Upper lobe of left lung (tissue), 6 donors: ENCODE data around the gene MRPL4. TPM values are rescaled to one million over a fixed set of nuclear protein-coding genes. Genes with fewer than 3 reads are reported as not detected.
"Not testable (repeated sequence)": the region's sequence is repeated elsewhere in the genome, so short reads cannot be mapped to it uniquely, and the experiment has no call there.

ENCODE experiments used
- ATAC-seq, 2 donors: fragments of 200-7000 bp; cut with Tn5 transposase; one replicate each; pipeline ENCODE4 v1.9.1; 2022; ENCODE audit warnings: mild to moderate bottlenecking in 2 of 2, moderate library complexity in 2 of 2; ENCODE audit not compliant: low FRiP score in 2 of 2
- DNase-seq, 2 donors: peaks; one replicate each; pipeline ENCODE4 v3.0.0-alpha.2; 2019 to 2020
- H3K27ac ChIP-seq, 4 donors: fragments of 200-600 bp; sonication (generic); one replicate each; pipeline ENCODE4 v1.5.1; 2016 to 2019
- H3K27me3 ChIP-seq, 4 donors: fragments of 200-600 bp; sonication (generic); one replicate each; pipeline ENCODE4 v1.5.1; 2017 to 2019
- H3K36me3 ChIP-seq, 4 donors: fragments of 200-600 bp; sonication (generic); one replicate each; pipeline ENCODE4 v1.5.1; 2016 to 2019
- H3K4me1 ChIP-seq, 4 donors: fragments of 200-600 bp; sonication (generic); one replicate each; pipeline ENCODE4 v1.5.1; 2018 to 2019
- H3K4me3 ChIP-seq, 4 donors: fragments of 200-600 bp; sonication (generic); one replicate each; pipeline ENCODE4 v1.5.1; 2017 to 2019; ENCODE audit warnings: mild to moderate bottlenecking in 2 of 4, moderate library complexity in 1 of 4
- H3K9me3 ChIP-seq, 4 donors: fragments of 200-600 bp; sonication (generic); one replicate each; pipeline ENCODE4 v1.5.1; 2018 to 2019
- CTCF ChIP-seq, 6 experiments: fragments of 450-650 bp in 4 of 6; fragments of 200-600 bp in 2 of 6; sonication (generic) in 2 of 6; IDR thresholded peaks; one replicate each; pipeline ENCODE4 v1.5.1; 2016 to 2019; ENCODE audit warnings: antibody characterized with exemption in 6 of 6
- EP300 ChIP-seq, 4 donors: sonication (generic); formaldehyde crosslinking; IDR thresholded peaks; one replicate each; pipeline ENCODE4 v1.5.1; 2017; ENCODE audit warnings: antibody characterized with exemption in 4 of 4, control low read depth in 2 of 4
- POLR2A ChIP-seq, 4 donors: fragments of 450-650 bp; IDR thresholded peaks; one replicate each; pipeline ENCODE4 v1.5.1; 2016 to 2017; ENCODE audit warnings: antibody characterized with exemption in 4 of 4, mild to moderate bottlenecking in 2 of 4
- POLR2AphosphoS5 ChIP-seq, 2 donors: sonication (generic); formaldehyde crosslinking; IDR thresholded peaks; one replicate each; pipeline ENCODE4 v1.5.1; 2017; ENCODE audit warnings: antibody characterized with exemption in 2 of 2
- WGBS, 2 donors: methylation state at CpG; one replicate each; pipeline ENCODE4 v1.1.5; 2017 to 2018; 5-methylcytosine and 5-hydroxymethylcytosine counted together
- total RNA-seq, 6 donors: library from RNA; depleted of rRNA in 4 of 6; stranded (reverse); fragments of >200 nt in 4 of 6; gene quantifications; one replicate each; pipeline versions ENCODE4 v1.1.0 to v1.2.1, GENCODE V29; 2016 to 2021
- donor health status: DM: no; HTN: no; CAD: no; lungs with moderate emphysema.
- donor health status: DM: no; HTN: yes; CAD: no; lungs with severe emphysema.

Gene MRPL4
- total RNA-seq, 6 donors from 2014 or later = 23.0 to 70.8 (median 45.0) TPM

GRCh38 chr19:10230861-10231611 is 21.0 kb upstream of the MRPL4 start, which contains the start of gene S1PR2:
S1PR2 (minus strand) TSS chr19:10231331; CDS start chr19:10224905, 6,426 bp downstream.
- no peaks in the 10 kb centered on the region for H3K27me3 ChIP-seq
- peaks cover 25 to 67% (median 32%) of the 10 kb centered on the region in 4 donors for H3K4me1 ChIP-seq
- ATAC-seq (peak; percentile 71 to 83), DNase-seq (peak; percentile 72 to 95)
- H3K4me3 ChIP-seq = peak within 1 kb of the TSS; percentile 69 to 99 (median 95)
- peak within 1 kb of the TSS; percentile 92 to 95 (median 93) for H3K27ac ChIP-seq
- WGBS, 2 donors = 0% methylated on average over 18 of the region's 73 CpGs; no CpG with 5 or more reads in 1 of the 2 donors
- TF ChIP-seq EP300 (IDR thresholded peaks at IDR 0.05) = no peak
- peak in 3 of 4 donors; percentile 42 to 70 (median 48) for TF ChIP-seq POLR2A (IDR thresholded peaks at IDR 0.05)
- peak; percentile 57 for TF ChIP-seq POLR2AphosphoS5 (IDR thresholded peaks at IDR 0.05)
- no peaks in the 10 kb centered on the region for H3K9me3 ChIP-seq
- H3K36me3 ChIP-seq = no peaks in the 10 kb centered on the region

- peak overlapping the region; percentile 92 to 95 (median 93) for H3K27ac ChIP-seq
- DNase-seq (no peak), ATAC-seq (no peak)
- H3K4me1 ChIP-seq = peaks cover 32 to 73% (median 37%) of the 10 kb centered on the region in 4 donors
- no peaks in the 10 kb centered on the region for H3K27me3 ChIP-seq
- no peak for TF ChIP-seq CTCF (IDR thresholded peaks at IDR 0.05)
- no peak for TF ChIP-seq POLR2A (IDR thresholded peaks at IDR 0.05)
- no peak for TF ChIP-seq POLR2AphosphoS5 (IDR thresholded peaks at IDR 0.05)
- TF ChIP-seq EP300 (IDR thresholded peaks at IDR 0.05) = no peak
- WGBS, 2 donors = 81 to 85% methylated on average over 7 to 8 of the region's 8 CpGs
- no peaks in the 10 kb centered on the region for H3K9me3 ChIP-seq
- H3K4me3 ChIP-seq = peak overlapping the region in 3 of 4 donors; percentile 92 to 99 (median 98)
- H3K36me3 ChIP-seq = no peaks in the 10 kb centered on the region
Observed at GRCh38 chr19:10231612-10232228, 20.3 kb upstream of the MRPL4 start.

GRCh38 chr19:10233946-10234345 is 18.1 kb upstream of the MRPL4 start:
- Histone ChIP-seq H3K4me1 (peaks cover 35 to 73% (median 42%) of the 10 kb centered on the region in 4 donors), H3K9me3 (no peaks in the 10 kb centered on the region), H3K4me3 (no peak overlapping the region), H3K36me3 (no peaks in the 10 kb centered on the region), H3K27ac (no peak overlapping the region), H3K27me3 (no peaks in the 10 kb centered on the region)
- WGBS, 2 donors = 84 to 89% methylated on average over 4 of the region's 4 CpGs
- ATAC-seq = no peak
- DNase-seq = no peak
- TF ChIP-seq POLR2A (IDR thresholded peaks at IDR 0.05) (no peak), EP300 (IDR thresholded peaks at IDR 0.05) (no peak), CTCF (IDR thresholded peaks at IDR 0.05) (no peak), POLR2AphosphoS5 (IDR thresholded peaks at IDR 0.05) (no peak)

GRCh38 chr19:10235003-10235402 is 17.0 kb upstream of the MRPL4 start:
- no peaks in the 10 kb centered on the region for H3K27me3 ChIP-seq
- peak in 1 of 2 donors; percentile 54 for DNase-seq
- peak overlapping the region in 3 of 4 donors; percentile 70 to 83 (median 74) for H3K27ac ChIP-seq
- no peak overlapping the region for H3K4me3 ChIP-seq
- peaks cover 27 to 63% (median 36%) of the 10 kb centered on the region in 4 donors for H3K4me1 ChIP-seq
- H3K36me3 ChIP-seq = no peaks in the 10 kb centered on the region
- TF ChIP-seq POLR2A (IDR thresholded peaks at IDR 0.05) (no peak), EP300 (IDR thresholded peaks at IDR 0.05) (no peak), POLR2AphosphoS5 (IDR thresholded peaks at IDR 0.05) (no peak), CTCF (IDR thresholded peaks at IDR 0.05) (no peak)
- 55 to 58% methylated on average over 4 of the region's 4 CpGs for WGBS, 2 donors
- no peaks in the 10 kb centered on the region for H3K9me3 ChIP-seq
- ATAC-seq = no peak

GRCh38 chr19:10235409-10235808 is 16.6 kb upstream of the MRPL4 start:
- not testable (repeated sequence) for H3K36me3 ChIP-seq, H3K9me3 ChIP-seq, H3K27me3 ChIP-seq, ATAC-seq, DNase-seq, H3K4me3 ChIP-seq
- 94 to 95% methylated on average over 7 of the region's 7 CpGs for WGBS, 2 donors
- Histone ChIP-seq H3K27ac (peak overlapping the region; percentile 70 to 83 (median 78)), H3K4me1 (peaks cover 24 to 59% (median 32%) of the 10 kb centered on the region in 4 donors)
